ENCODE data around the gene TMEM255B.

The TMEM255B gene

DNA sequence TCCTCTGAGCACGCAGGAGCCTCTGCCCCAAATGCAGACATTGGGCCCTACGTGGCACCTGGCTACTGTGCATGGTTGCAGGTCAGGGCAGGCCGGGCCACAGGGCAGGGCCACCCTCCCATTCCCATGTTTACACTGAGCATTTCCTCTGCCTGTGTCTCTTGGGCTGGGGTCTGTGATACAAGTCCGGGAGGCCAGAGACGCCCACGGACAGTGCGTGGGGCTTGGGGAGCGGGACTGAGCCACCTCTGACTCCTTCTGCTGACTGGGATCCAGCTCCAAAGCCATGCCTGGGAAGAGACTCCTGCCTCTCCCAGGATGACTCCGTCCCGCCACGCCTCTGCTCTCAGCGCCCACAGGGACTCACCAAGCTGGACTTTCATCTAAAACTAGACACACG, 86.0 kb downstream of the TMEM255B start:
- TF ChIP-seq, protein P1, sequence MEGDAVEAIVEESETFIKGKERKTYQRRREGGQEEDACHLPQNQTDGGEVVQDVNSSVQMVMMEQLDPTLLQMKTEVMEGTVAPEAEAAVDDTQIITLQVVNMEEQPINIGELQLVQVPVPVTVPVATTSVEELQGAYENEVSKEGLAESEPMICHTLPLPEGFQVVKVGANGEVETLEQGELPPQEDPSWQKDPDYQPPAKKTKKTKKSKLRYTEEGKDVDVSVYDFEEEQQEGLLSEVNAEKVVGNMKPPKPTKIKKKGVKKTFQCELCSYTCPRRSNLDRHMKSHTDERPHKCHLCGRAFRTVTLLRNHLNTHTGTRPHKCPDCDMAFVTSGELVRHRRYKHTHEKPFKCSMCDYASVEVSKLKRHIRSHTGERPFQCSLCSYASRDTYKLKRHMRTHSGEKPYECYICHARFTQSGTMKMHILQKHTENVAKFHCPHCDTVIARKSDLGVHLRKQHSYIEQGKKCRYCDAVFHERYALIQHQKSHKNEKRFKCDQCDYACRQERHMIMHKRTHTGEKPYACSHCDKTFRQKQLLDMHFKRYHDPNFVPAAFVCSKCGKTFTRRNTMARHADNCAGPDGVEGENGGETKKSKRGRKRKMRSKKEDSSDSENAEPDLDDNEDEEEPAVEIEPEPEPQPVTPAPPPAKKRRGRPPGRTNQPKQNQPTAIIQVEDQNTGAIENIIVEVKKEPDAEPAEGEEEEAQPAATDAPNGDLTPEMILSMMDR (IDR thresholded peaks at IDR 0.05; ENCODE audit: insufficient read depth, low read depth, low read length, missing control alignments), result no peak
- H3K4me3 ChIP-seq (ENCODE audit: low read length), result no peak overlapping the region
- DNase-seq (ENCODE audit: low read depth), result peak; percentile 28

DNA sequence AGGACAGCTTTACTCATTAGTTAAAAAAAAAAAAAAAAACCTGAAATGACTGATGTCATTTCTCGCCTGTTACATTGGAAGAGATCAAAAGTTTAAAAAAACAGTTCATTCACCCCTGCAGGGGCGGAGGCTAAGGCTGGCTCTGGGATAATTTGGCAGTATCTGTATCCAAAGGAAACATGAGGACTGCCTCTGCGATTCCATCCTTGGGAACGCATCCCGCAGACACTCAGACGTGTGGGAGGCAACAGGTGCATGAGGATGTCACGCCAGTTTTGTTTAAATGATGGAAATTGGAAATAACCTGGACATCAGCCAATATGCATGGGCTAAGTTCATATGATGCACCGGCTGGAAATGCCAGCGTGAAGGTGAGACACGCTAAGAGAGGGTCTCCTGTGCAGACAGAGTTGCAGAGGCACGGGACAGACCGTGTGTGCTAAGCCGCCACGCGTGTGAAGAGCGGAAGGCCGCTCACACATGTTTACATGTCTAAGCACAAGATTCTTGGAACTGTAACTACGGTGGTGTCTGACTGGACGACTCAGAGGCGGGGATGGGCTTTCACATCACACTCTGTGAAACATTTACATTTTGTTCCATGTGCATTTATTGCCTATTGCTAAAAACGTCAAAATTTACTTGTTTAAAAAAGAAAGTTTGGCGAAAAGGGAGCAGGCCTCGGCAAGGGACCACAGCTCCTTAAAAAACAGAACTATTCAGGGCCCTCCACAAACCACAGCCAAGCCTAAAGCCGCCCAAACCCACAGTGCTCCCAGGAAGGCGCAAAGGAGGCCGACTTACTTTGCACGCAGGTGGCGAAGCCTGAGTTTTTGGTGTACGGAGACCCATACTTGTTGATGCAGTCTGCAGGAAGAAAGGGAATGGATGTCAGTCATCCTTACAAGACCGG, 87.0 kb downstream of the TMEM255B start:
- no peak for DNase-seq (ENCODE audit: low read depth)
- H3K4me3 ChIP-seq (ENCODE audit: low read length), result no peak overlapping the region
- TF ChIP-seq, protein P1 (IDR thresholded peaks at IDR 0.05; ENCODE audit: insufficient read depth, low read depth, low read length, missing control alignments), result no peak

DNA sequence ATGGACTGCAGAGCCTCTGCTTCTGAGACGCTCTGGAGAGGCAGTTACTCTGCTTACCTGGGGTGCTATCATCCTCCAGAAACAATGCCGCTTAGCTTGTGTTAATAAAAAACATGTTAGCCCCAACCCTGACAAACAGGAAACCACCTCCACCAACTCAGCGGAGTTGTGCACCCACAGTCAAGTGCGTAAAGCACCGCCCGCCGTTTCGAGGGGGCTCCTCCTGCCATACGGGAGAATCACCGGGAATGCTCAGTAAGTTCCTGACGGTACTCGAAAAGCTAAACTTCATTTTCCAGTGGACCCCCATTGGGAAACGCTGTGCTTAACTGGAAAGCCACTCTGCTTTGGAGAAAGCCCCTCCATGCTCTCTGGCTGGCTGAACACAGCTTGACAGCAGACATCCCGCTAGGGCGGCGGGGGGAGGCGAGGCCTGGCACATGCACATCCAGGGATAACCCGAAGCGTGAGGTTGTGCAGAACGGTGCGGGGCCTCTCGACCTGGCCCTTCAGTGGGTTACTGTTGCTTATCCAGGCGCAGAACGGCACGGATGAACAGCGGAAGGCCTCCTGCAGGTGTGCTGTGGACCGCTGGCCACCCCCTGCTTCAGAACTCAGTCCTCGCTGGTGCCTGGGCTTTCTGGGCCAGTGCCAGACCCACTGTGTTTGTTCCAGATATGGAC, 87.8 kb downstream of the TMEM255B start:
- DNase-seq (ENCODE audit: low read depth), result no peak
- TF ChIP-seq, protein P1 (IDR thresholded peaks at IDR 0.05; ENCODE audit: insufficient read depth, low read depth, low read length, missing control alignments), result no peak
- H3K4me3 ChIP-seq (ENCODE audit: low read length), result no peak overlapping the region

DNA sequence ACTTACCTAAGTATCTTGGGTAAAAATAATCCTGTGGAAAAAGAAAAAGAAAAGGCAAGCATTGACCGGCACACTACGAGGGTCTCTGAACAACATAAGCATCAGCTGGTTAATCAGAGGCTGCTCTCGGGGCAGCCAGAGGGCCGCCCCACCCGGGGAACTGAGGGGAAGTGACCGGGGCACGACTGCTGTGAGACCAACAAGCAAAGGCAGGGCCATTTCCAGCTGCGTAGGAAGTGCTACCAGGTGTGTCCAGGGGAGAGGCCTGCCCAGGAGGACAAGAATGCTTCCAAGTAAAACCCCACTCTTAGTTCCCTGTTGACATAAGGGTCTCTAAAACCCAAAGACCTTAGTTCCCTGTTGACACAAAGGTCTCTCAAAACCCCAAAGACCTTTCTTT, 89.0 kb downstream of the TMEM255B start:
- DNase-seq (ENCODE audit: low read depth), result no peak
- no peak overlapping the region for H3K4me3 ChIP-seq (ENCODE audit: low read length)
- TF ChIP-seq, protein P1 (IDR thresholded peaks at IDR 0.05; ENCODE audit: insufficient read depth, low read depth, low read length, missing control alignments), result no peak

DNA sequence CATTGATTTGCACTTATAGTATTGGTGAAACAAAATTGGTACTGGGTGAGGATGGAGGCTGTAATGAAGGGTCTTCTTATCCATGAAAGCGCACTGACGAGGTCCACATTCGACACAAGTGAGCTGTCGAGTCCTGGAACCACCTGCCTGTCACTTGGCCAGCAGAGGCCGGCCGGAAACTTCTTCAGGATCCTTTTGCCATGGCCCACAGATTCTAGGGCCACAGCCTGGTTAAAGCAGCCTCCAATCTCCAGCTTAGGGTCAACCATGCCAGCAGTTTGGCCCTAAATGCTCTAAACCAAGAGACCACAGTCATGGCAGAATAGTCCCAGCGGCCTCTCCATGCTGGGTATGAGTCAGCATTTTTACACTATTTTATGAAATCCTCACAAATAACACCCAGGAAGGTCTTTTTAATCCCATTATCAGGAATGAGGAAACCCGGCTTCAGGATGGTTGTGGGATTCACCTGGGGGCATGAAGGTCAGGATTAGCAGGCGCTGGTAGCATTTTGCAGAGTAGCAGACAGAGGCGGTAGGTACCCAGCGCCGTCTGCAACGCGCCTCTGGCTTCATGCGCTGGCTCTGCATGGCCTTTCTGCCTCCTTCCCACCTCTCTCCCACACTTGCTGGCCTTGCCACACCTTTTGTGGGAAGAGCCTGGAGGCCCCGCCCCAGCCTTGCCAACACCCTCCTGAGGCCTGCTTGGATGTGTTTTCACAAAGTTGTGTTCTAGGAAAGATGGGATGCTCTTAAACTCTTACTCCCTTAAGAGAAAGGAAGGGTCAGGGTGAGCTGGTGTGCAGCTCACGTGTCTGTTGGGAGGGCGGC, 89.6 kb downstream of the TMEM255B start:
- peak; percentile 78 for DNase-seq (ENCODE audit: low read depth)
- TF ChIP-seq, protein P1 (IDR thresholded peaks at IDR 0.05; ENCODE audit: insufficient read depth, low read depth, low read length, missing control alignments), result no peak
- H3K4me3 ChIP-seq (ENCODE audit: low read length), result no peak overlapping the region

DNA sequence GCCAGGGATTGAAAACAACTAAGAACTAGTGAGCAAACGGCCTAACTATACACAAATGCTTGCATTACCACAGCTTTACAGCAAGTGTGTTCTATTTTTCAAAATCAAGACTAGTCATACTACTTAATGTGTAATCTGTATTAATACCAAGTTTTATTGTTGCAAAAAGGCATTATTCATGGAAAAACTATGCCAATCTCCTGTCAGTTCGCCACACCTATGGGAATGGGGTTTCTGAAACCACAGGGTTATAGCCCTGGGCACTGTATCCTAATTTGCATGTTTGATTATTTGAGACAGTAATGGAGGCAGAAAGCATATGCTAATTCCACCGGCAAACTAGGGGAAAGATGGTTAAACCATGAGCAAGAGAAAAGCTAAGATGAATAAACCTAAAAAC, 90.5 kb downstream of the TMEM255B start:
- no peak overlapping the region for H3K4me3 ChIP-seq (ENCODE audit: low read length)
- peak; percentile 80 for DNase-seq (ENCODE audit: low read depth)
- TF ChIP-seq, protein P1 (IDR thresholded peaks at IDR 0.05; ENCODE audit: insufficient read depth, low read depth, low read length, missing control alignments), result no peak

Data from epithelial cell of esophagus (primary cell).